ENCODE results near the gene PPP2R2B.

The PPP2R2B gene

GRCh38 chr5:146672866-146673265 lies 205.7 kb downstream of the PPP2R2B start:
- no peaks in the 10 kb centered on the region for H3K27me3 ChIP-seq (ENCODE audit: control insufficient read depth, insufficient read depth, low read length)
- H3K4me1 ChIP-seq (ENCODE audit: control insufficient read depth, insufficient read depth, low read length) = no peaks in the 10 kb centered on the region
- no peak overlapping the region for H3K9ac ChIP-seq (ENCODE audit: low read length)
- H3K9me3 ChIP-seq (ENCODE audit: control insufficient read depth, low read length) = no peaks in the 10 kb centered on the region
- H3K4me3 ChIP-seq (ENCODE audit: low read length) = no peak overlapping the region
- no peaks in the 10 kb centered on the region for H3K36me3 ChIP-seq (ENCODE audit: control insufficient read depth, insufficient read depth, low read length)

GRCh38 chr5:146671561-146672295 lies 206.8 kb downstream of the PPP2R2B start:
- Histone ChIP-seq H3K4me1 (ENCODE audit: control insufficient read depth, insufficient read depth, low read length) (no peaks in the 10 kb centered on the region), H3K9me3 (ENCODE audit: control insufficient read depth, low read length) (no peaks in the 10 kb centered on the region), H3K36me3 (ENCODE audit: control insufficient read depth, insufficient read depth, low read length) (no peaks in the 10 kb centered on the region), H3K4me3 (ENCODE audit: low read length) (no peak overlapping the region), H3K9ac (ENCODE audit: low read length) (no peak overlapping the region), H3K27me3 (ENCODE audit: control insufficient read depth, insufficient read depth, low read length) (no peaks in the 10 kb centered on the region)

- no peaks in the 10 kb centered on the region for H3K36me3 ChIP-seq (ENCODE audit: control insufficient read depth, insufficient read depth, low read length)
- H3K4me3 ChIP-seq (ENCODE audit: low read length) = no peak overlapping the region
- no peak overlapping the region for H3K9ac ChIP-seq (ENCODE audit: low read length)
- no peaks in the 10 kb centered on the region for H3K27me3 ChIP-seq (ENCODE audit: control insufficient read depth, insufficient read depth, low read length)
- no peaks in the 10 kb centered on the region for H3K9me3 ChIP-seq (ENCODE audit: control insufficient read depth, low read length)
- no peaks in the 10 kb centered on the region for H3K4me1 ChIP-seq (ENCODE audit: control insufficient read depth, insufficient read depth, low read length)
These were observed 208.9 kb downstream of the PPP2R2B start for GRCh38 chr5:146669656-146670055.

GRCh38 chr5:146667633-146668272 lies 210.8 kb downstream of the PPP2R2B start:
- H3K4me1 ChIP-seq (ENCODE audit: control insufficient read depth, insufficient read depth, low read length) = no peaks in the 10 kb centered on the region
- H3K4me3 ChIP-seq (ENCODE audit: low read length) = no peak overlapping the region
- no peaks in the 10 kb centered on the region for H3K36me3 ChIP-seq (ENCODE audit: control insufficient read depth, insufficient read depth, low read length)
- H3K9me3 ChIP-seq (ENCODE audit: control insufficient read depth, low read length) = no peaks in the 10 kb centered on the region
- H3K9ac ChIP-seq (ENCODE audit: low read length) = no peak overlapping the region
- H3K27me3 ChIP-seq (ENCODE audit: control insufficient read depth, insufficient read depth, low read length) = no peaks in the 10 kb centered on the region

GRCh38 chr5:146662229-146662628 lies 216.3 kb downstream of the PPP2R2B start:
- H3K4me3 ChIP-seq (ENCODE audit: low read length) = no peak overlapping the region
- no peaks in the 10 kb centered on the region for H3K36me3 ChIP-seq (ENCODE audit: control insufficient read depth, insufficient read depth, low read length)
- no peaks in the 10 kb centered on the region for H3K9me3 ChIP-seq (ENCODE audit: control insufficient read depth, low read length)
- no peak overlapping the region for H3K9ac ChIP-seq (ENCODE audit: low read length)
- no peaks in the 10 kb centered on the region for H3K4me1 ChIP-seq (ENCODE audit: control insufficient read depth, insufficient read depth, low read length)
- H3K27me3 ChIP-seq (ENCODE audit: control insufficient read depth, insufficient read depth, low read length) = no peaks in the 10 kb centered on the region

- H3K4me3 ChIP-seq (ENCODE audit: low read length) = no peak overlapping the region
- H3K4me1 ChIP-seq (ENCODE audit: control insufficient read depth, insufficient read depth, low read length) = no peaks in the 10 kb centered on the region
- H3K36me3 ChIP-seq (ENCODE audit: control insufficient read depth, insufficient read depth, low read length) = no peaks in the 10 kb centered on the region
- no peaks in the 10 kb centered on the region for H3K27me3 ChIP-seq (ENCODE audit: control insufficient read depth, insufficient read depth, low read length)
- no peaks in the 10 kb centered on the region for H3K9me3 ChIP-seq (ENCODE audit: control insufficient read depth, low read length)
- no peak overlapping the region for H3K9ac ChIP-seq (ENCODE audit: low read length)
These were observed 218.1 kb downstream of the PPP2R2B start for GRCh38 chr5:146660376-146660960.

- H3K4me3 ChIP-seq (ENCODE audit: low read length) = no peak overlapping the region
- no peak overlapping the region for H3K9ac ChIP-seq (ENCODE audit: low read length)
- no peaks in the 10 kb centered on the region for H3K36me3 ChIP-seq (ENCODE audit: control insufficient read depth, insufficient read depth, low read length)
These were observed 218.6 kb downstream of the PPP2R2B start for GRCh38 chr5:146659961-146660360.

GRCh38 chr5:146656703-146657102 lies 221.9 kb downstream of the PPP2R2B start:
- H3K4me3 ChIP-seq (ENCODE audit: low read length) = no peak overlapping the region
- H3K9ac ChIP-seq (ENCODE audit: low read length) = no peak overlapping the region
- H3K36me3 ChIP-seq (ENCODE audit: control insufficient read depth, insufficient read depth, low read length) = no peaks in the 10 kb centered on the region
- H3K4me1 ChIP-seq (ENCODE audit: control insufficient read depth, insufficient read depth, low read length) = no peaks in the 10 kb centered on the region
- H3K9me3 ChIP-seq (ENCODE audit: control insufficient read depth, low read length) = no peaks in the 10 kb centered on the region
- H3K27me3 ChIP-seq (ENCODE audit: control insufficient read depth, insufficient read depth, low read length) = no peaks in the 10 kb centered on the region

More at GRCh38 chr5:146659961-146660360, 218.6 kb downstream of the PPP2R2B start:
- no peaks in the 10 kb centered on the region for H3K4me1 ChIP-seq (ENCODE audit: control insufficient read depth, insufficient read depth, low read length)
- H3K27me3 ChIP-seq (ENCODE audit: control insufficient read depth, insufficient read depth, low read length) = no peaks in the 10 kb centered on the region
- H3K9me3 ChIP-seq (ENCODE audit: control insufficient read depth, low read length) = no peaks in the 10 kb centered on the region

GRCh38 chr5:146653560-146653959 lies 225.0 kb downstream of the PPP2R2B start:
- Histone ChIP-seq H3K27me3 (ENCODE audit: control insufficient read depth, insufficient read depth, low read length) (no peaks in the 10 kb centered on the region), H3K9me3 (ENCODE audit: control insufficient read depth, low read length) (no peaks in the 10 kb centered on the region), H3K36me3 (ENCODE audit: control insufficient read depth, insufficient read depth, low read length) (no peaks in the 10 kb centered on the region), H3K4me1 (ENCODE audit: control insufficient read depth, insufficient read depth, low read length) (no peaks in the 10 kb centered on the region), H3K4me3 (ENCODE audit: low read length) (no peak overlapping the region), H3K9ac (ENCODE audit: low read length) (no peak overlapping the region)

- no peak overlapping the region for H3K9ac ChIP-seq (ENCODE audit: low read length)
- H3K4me1 ChIP-seq (ENCODE audit: control insufficient read depth, insufficient read depth, low read length) = no peaks in the 10 kb centered on the region
- no peak overlapping the region for H3K4me3 ChIP-seq (ENCODE audit: low read length)
These were observed 226.0 kb downstream of the PPP2R2B start for GRCh38 chr5:146652547-146652946.

GRCh38 chr5:146647656-146648199 lies 230.8 kb downstream of the PPP2R2B start:
- H3K9ac ChIP-seq (ENCODE audit: low read length) = no peak overlapping the region
- no peaks in the 10 kb centered on the region for H3K4me1 ChIP-seq (ENCODE audit: control insufficient read depth, insufficient read depth, low read length)
- H3K4me3 ChIP-seq (ENCODE audit: low read length) = no peak overlapping the region
- no peaks in the 10 kb centered on the region for H3K27me3 ChIP-seq (ENCODE audit: control insufficient read depth, insufficient read depth, low read length)
- no peaks in the 10 kb centered on the region for H3K9me3 ChIP-seq (ENCODE audit: control insufficient read depth, low read length)
- no peaks in the 10 kb centered on the region for H3K36me3 ChIP-seq (ENCODE audit: control insufficient read depth, insufficient read depth, low read length)

More at GRCh38 chr5:146652547-146652946, 226.0 kb downstream of the PPP2R2B start:
- H3K9me3 ChIP-seq (ENCODE audit: control insufficient read depth, low read length) = no peaks in the 10 kb centered on the region
- H3K27me3 ChIP-seq (ENCODE audit: control insufficient read depth, insufficient read depth, low read length) = no peaks in the 10 kb centered on the region
- no peaks in the 10 kb centered on the region for H3K36me3 ChIP-seq (ENCODE audit: control insufficient read depth, insufficient read depth, low read length)

- no peaks in the 10 kb centered on the region for H3K9me3 ChIP-seq (ENCODE audit: control insufficient read depth, low read length)
- H3K4me3 ChIP-seq (ENCODE audit: low read length) = no peak overlapping the region
- no peaks in the 10 kb centered on the region for H3K27me3 ChIP-seq (ENCODE audit: control insufficient read depth, insufficient read depth, low read length)
- H3K4me1 ChIP-seq (ENCODE audit: control insufficient read depth, insufficient read depth, low read length) = no peaks in the 10 kb centered on the region
- H3K36me3 ChIP-seq (ENCODE audit: control insufficient read depth, insufficient read depth, low read length) = no peaks in the 10 kb centered on the region
- no peak overlapping the region for H3K9ac ChIP-seq (ENCODE audit: low read length)
These were observed 232.1 kb downstream of the PPP2R2B start for GRCh38 chr5:146646441-146646840.

All from mucosa of stomach (tissue), 1 donor.